Endothelial cell (in vitro differentiated cells): ENCODE results near the gene PTCD1. TPM values are rescaled to one million over a fixed set of nuclear protein-coding genes. Genes with fewer than 3 reads are reported as not detected.

ENCODE experiments used
- DNase-seq: peaks from one replicate; pipeline ENCODE4 v3.0.0; 2021; ENCODE audit warnings: low spot score
- H3K27ac Mint-ChIP-seq: one replicate; pipeline ENCODE4 v1.8.0; 2021; ENCODE audit warnings: mixed read lengths, inconsistent platforms; ENCODE audit not compliant: unreplicated experiment
- H3K27me3 Mint-ChIP-seq: one replicate; pipeline ENCODE4 v1.8.0; 2021; ENCODE audit warnings: mild to moderate bottlenecking, moderate library complexity, mixed read lengths, inconsistent platforms; ENCODE audit not compliant: unreplicated experiment
- H3K36me3 Mint-ChIP-seq: one replicate; pipeline ENCODE4 v1.8.0; 2021; ENCODE audit warnings: mild to moderate bottlenecking, low read depth, mixed read lengths, inconsistent platforms; ENCODE audit not compliant: unreplicated experiment
- H3K4me1 Mint-ChIP-seq: one replicate; pipeline ENCODE4 v1.8.0; 2021; ENCODE audit warnings: mild to moderate bottlenecking, mixed read lengths, inconsistent platforms; ENCODE audit not compliant: unreplicated experiment
- H3K4me3 Mint-ChIP-seq: one replicate; pipeline ENCODE4 v1.8.0; 2021; ENCODE audit warnings: mild to moderate bottlenecking, mixed read lengths, inconsistent platforms; ENCODE audit not compliant: unreplicated experiment
- H3K9me3 Mint-ChIP-seq: one replicate; pipeline ENCODE4 v1.8.0; 2021; ENCODE audit warnings: mixed read lengths, inconsistent platforms; ENCODE audit not compliant: unreplicated experiment
- total RNA-seq: library from RNA; stranded (reverse); fragmentation: NEBNext Ultra II Directional; extraction: Animal tissue kit (Norgen Biotek cat#: 25700); gene quantifications from one replicate; pipeline ENCODE4 v1.2.1, GENCODE V29; 2021; ENCODE audit not compliant: unreplicated experiment
- TF ChIP-seq, protein P1 (sequence below): fragments of 200-600 bp; sonication (generic); IDR thresholded peaks from one replicate; pipeline ENCODE4 v1.5.0; 2021; ENCODE audit warnings: antibody characterized with exemption; ENCODE audit not compliant: unreplicated experiment

Gene PTCD1
- total RNA-seq, 1 donor from 2014 or later: 7.1 TPM

DNA sequence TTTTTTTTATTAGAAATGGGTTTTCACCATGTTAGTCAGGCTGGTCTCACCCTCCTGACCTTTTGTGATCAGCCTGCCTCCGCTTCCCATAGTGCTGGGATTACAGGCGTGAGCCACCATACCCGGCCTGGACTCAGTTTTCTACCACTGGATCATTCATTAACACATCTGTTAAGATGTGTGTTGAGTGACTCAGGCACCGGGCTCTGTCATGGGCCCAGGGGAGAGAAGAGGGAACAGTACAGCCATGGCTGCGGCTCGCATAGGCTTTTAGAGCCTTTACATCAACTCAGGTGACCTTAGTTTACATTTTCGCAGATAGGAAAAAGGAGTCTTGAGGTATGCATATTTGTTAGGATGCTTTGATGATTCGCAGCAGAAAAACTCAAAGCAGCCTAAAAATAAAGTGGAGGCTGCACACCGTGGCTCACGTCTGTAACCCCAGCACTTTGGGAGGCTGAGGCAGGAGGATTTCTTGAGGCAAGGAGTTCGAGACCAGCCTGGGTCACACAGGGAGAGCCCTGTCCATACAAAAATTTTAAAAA is 67.2 kb downstream of the PTCD1 start:
- no peak for DNase-seq
- H3K9me3 Mint-ChIP-seq: no peaks in the 10 kb centered on the region
- H3K4me3 Mint-ChIP-seq: no peak overlapping the region
- peaks cover 7% of the 10 kb centered on the region for H3K27me3 Mint-ChIP-seq
- peaks cover 8% of the 10 kb centered on the region for H3K36me3 Mint-ChIP-seq
- no peak overlapping the region for H3K27ac Mint-ChIP-seq
- no peaks in the 10 kb centered on the region for H3K4me1 Mint-ChIP-seq
- TF ChIP-seq, protein P1, sequence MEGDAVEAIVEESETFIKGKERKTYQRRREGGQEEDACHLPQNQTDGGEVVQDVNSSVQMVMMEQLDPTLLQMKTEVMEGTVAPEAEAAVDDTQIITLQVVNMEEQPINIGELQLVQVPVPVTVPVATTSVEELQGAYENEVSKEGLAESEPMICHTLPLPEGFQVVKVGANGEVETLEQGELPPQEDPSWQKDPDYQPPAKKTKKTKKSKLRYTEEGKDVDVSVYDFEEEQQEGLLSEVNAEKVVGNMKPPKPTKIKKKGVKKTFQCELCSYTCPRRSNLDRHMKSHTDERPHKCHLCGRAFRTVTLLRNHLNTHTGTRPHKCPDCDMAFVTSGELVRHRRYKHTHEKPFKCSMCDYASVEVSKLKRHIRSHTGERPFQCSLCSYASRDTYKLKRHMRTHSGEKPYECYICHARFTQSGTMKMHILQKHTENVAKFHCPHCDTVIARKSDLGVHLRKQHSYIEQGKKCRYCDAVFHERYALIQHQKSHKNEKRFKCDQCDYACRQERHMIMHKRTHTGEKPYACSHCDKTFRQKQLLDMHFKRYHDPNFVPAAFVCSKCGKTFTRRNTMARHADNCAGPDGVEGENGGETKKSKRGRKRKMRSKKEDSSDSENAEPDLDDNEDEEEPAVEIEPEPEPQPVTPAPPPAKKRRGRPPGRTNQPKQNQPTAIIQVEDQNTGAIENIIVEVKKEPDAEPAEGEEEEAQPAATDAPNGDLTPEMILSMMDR: no peak

- H3K27ac Mint-ChIP-seq: no peak overlapping the region
- no peaks in the 10 kb centered on the region for H3K4me1 Mint-ChIP-seq
- DNase-seq: no peak
- peaks cover 15% of the 10 kb centered on the region for H3K36me3 Mint-ChIP-seq
- H3K4me3 Mint-ChIP-seq: no peak overlapping the region
- TF ChIP-seq, protein P1: no peak
- no peaks in the 10 kb centered on the region for H3K9me3 Mint-ChIP-seq
- H3K27me3 Mint-ChIP-seq: peaks cover 7% of the 10 kb centered on the region
These were observed 68.7 kb downstream of the PTCD1 start for GRCh38 chr7:99369767-99370391.

DNA sequence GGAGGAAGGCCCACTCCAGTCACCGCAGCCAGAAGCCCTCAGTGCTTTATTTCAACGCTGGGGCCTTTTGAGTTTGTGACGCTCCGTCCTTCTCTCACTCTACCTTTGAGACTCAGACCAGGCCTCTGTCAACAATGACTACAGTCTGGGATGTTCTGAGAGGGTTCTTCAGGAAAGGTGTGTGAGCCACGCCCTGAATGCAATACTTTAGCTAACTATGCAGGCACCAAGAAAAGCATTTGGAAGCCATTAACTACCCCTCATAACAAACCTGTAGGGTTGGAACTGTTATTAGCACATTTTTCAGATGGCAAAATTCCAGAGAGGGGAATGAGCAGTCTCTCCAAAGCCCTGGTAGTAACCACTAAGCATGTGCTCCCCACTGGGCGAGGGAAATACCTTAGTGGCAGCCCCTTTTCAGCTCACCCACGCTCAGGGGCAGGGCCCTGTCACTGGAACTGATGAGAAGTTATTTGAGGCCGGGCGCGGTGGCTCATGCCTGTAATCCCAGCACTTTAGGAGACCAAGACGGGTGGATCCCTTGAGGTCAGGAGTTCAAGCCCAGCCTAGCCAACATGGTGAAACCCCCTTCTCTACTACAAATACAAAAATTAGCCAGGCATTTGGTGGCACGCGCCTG is 69.7 kb downstream of the PTCD1 start:
- H3K9me3 Mint-ChIP-seq: no peaks in the 10 kb centered on the region
- TF ChIP-seq, protein P1: no peak
- DNase-seq: no peak
- H3K4me1 Mint-ChIP-seq: no peaks in the 10 kb centered on the region
- peaks cover 7% of the 10 kb centered on the region for H3K27me3 Mint-ChIP-seq
- no peak overlapping the region for H3K27ac Mint-ChIP-seq
- no peak overlapping the region for H3K4me3 Mint-ChIP-seq
- peaks cover 22% of the 10 kb centered on the region for H3K36me3 Mint-ChIP-seq

Other genes starting within 250 kb of the PTCD1 start
- not detected for gene KPNA7, start 230.7 kb downstream of the PTCD1 start, total RNA-seq
- not detected for gene MYH16, start 166.0 kb downstream of the PTCD1 start, total RNA-seq
- 196 TPM for gene ARPC1A, start 112.9 kb downstream of the PTCD1 start, total RNA-seq
- gene ARPC1B, start 64.1 kb downstream of the PTCD1 start, total RNA-seq: 124 TPM
- 107 TPM for gene PDAP1, start 30.2 kb downstream of the PTCD1 start, total RNA-seq
- gene BUD31, start 29.8 kb downstream of the PTCD1 start, total RNA-seq: 73.4 TPM
- 40.5 TPM for gene CPSF4, start 145 bp upstream of the PTCD1 start, total RNA-seq
- gene ATP5MF, start 27.4 kb upstream of the PTCD1 start, total RNA-seq: 281 TPM
- gene ZNF789, start 34.1 kb upstream of the PTCD1 start, total RNA-seq: 17.1 TPM
- 24.6 TPM for gene ZNF394, start 61.5 kb upstream of the PTCD1 start, total RNA-seq
- gene ZKSCAN5, start 65.9 kb upstream of the PTCD1 start, total RNA-seq: 17.8 TPM
- gene FAM200A, start 113.3 kb upstream of the PTCD1 start, total RNA-seq: 6.8 TPM
- 36.3 TPM for gene ZNF655, start 119.8 kb upstream of the PTCD1 start, total RNA-seq
- gene TMEM225B, start 159.5 kb upstream of the PTCD1 start, total RNA-seq: 0.46 TPM
- gene ZSCAN25, start 178.1 kb upstream of the PTCD1 start, total RNA-seq: 23.8 TPM
- gene CYP3A5, start 241.2 kb upstream of the PTCD1 start, total RNA-seq: 0.69 TPM